Fibroblast of lung (primary cell): ENCODE results near the gene SYTL3. TPM values are rescaled to one million over a fixed set of nuclear protein-coding genes. Genes with fewer than 3 reads are reported as not detected.
A peak's percentile ranks its signal among the peaks of the same experiment; 100 is the strongest.

Experiments used
- DNase-seq, 2 donors: peaks; one replicate each; pipeline versions ENCODE4 v3.0.0 to v3.0.0-alpha.2; 2010; ENCODE audit warnings: low read depth in 2 of 2
- H2AFZ ChIP-seq: 2 replicates; pipeline ENCODE4 v1.5.1; 2012; ENCODE audit warnings: low read length, control low read depth, inconsistent platforms
- H3K27ac ChIP-seq: 2 replicates; pipeline ENCODE4 v1.5.1; 2011; ENCODE audit warnings: low read length, control low read depth; ENCODE audit not compliant: insufficient read depth
- H3K27me3 ChIP-seq: 2 replicates; pipeline ENCODE4 v1.5.1; 2011; ENCODE audit warnings: mild to moderate bottlenecking, low read length; ENCODE audit not compliant: control insufficient read depth, insufficient read depth
- H3K36me3 ChIP-seq: 2 replicates; pipeline ENCODE4 v1.5.1; 2011; ENCODE audit warnings: low read length; ENCODE audit not compliant: control insufficient read depth, insufficient read depth
- H3K4me1 ChIP-seq: 2 replicates; pipeline ENCODE4 v1.5.1; 2011; ENCODE audit warnings: low read length; ENCODE audit not compliant: control insufficient read depth, insufficient read depth; ENCODE audit errors: extremely low read depth
- H3K4me2 ChIP-seq: 2 replicates; pipeline ENCODE4 v1.5.1; 2011; ENCODE audit warnings: low read length, control low read depth; ENCODE audit not compliant: insufficient read depth; ENCODE audit errors: extremely low read depth
- H3K4me3 ChIP-seq, 4 experiments: fragments of 200-600 bp in 1 of 4; sonication (generic) in 1 of 4; replicated peaks in 1 of 4; 2 replicates each; pipeline ENCODE4 v1.5.1; 2011 to 2016; ENCODE audit warnings: low read length in 4 of 4, low read depth in 3 of 4, mild to moderate bottlenecking in 3 of 4, control low read depth in 2 of 4, inconsistent platforms in 1 of 4, mixed read lengths in 1 of 4; ENCODE audit not compliant: insufficient read depth in 1 of 4; ENCODE audit errors: control extremely low read depth in 1 of 4
- H3K79me2 ChIP-seq: 2 replicates; pipeline ENCODE4 v1.5.1; 2012; ENCODE audit warnings: mild to moderate bottlenecking, low read length, inconsistent platforms; ENCODE audit not compliant: control insufficient read depth, insufficient read depth
- H3K9ac ChIP-seq: 2 replicates; pipeline ENCODE4 v1.5.1; 2011; ENCODE audit warnings: mild to moderate bottlenecking, low read length, control low read depth; ENCODE audit not compliant: insufficient read depth
- H3K9me3 ChIP-seq: 2 replicates; pipeline ENCODE4 v1.5.1; 2012; ENCODE audit warnings: low read depth, low read length; ENCODE audit not compliant: control insufficient read depth, insufficient read depth
- H4K20me1 ChIP-seq: 2 replicates; pipeline ENCODE4 v1.5.1; 2011; ENCODE audit warnings: low read length; ENCODE audit not compliant: control insufficient read depth, insufficient read depth; ENCODE audit errors: extremely low read depth
- EZH2 ChIP-seq: IDR thresholded peaks from 2 replicates; pipeline ENCODE4 v1.5.1; 2012; ENCODE audit warnings: low read length, control low read depth, mild to moderate bottlenecking; ENCODE audit errors: missing control alignments
- polyA plus RNA-seq, 2 donors: library from polyadenylated mRNA; depleted of rRNA in 1 of 2; stranded (reverse) in 1 of 2; unstranded in 1 of 2; fragments of >200 nt; gene quantifications; 2 replicates each; pipeline ENCODE4 v1.2.1, GENCODE V29; 2011 to 2012; ENCODE audit warnings: missing spikeins in 1 of 2
- total RNA-seq: library from RNA; depleted of rRNA; stranded (reverse); fragments of >200 nt; gene quantifications from 2 replicates; pipeline ENCODE4 v1.2.1, GENCODE V29; 2014
- TF ChIP-seq, protein P1 (sequence below), 2 donors: IDR thresholded peaks in 1 of 2; conservative IDR thresholded peaks in 1 of 2; 1 replicate in 1 of 2; 2 replicates in 1 of 2; pipeline ENCODE4 v1.5.1; 2011 to 2012; ENCODE audit warnings: low read length in 2 of 2, control low read depth in 1 of 2, inconsistent platforms in 1 of 2, low read depth in 1 of 2, mild to moderate bottlenecking in 1 of 2

Gene SYTL3
- total and polyA plus RNA-seq, 2 donors (not counting 1 experiment from before 2014, with no cell fraction given), result 0.76 to 4.6 TPM

DNA sequence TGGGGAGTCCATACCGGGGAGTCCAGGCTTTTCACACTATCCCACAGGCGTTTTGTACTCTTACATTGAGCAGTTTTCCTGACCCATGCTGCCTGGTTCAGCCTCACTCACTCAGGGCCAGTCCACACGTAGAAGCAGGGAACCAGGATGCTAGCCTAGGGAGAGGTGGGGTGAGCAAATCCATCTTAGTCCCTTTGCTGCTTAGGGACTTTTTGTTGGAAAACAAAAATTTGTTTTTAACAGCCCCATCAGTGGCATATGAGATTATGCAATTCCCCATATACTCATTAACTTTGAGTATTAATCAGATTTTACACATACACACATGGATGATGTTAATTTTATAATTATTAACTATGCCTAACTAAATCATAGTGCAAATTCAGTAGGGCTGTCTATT is 85.2 kb downstream of the SYTL3 start:
- Histone ChIP-seq H3K27ac (no peak overlapping the region), H3K4me3 (no peak overlapping the region), H3K9ac (no peak overlapping the region), H3K79me2 (no peaks in the 10 kb centered on the region), H3K9me3 (no peaks in the 10 kb centered on the region), H3K4me1 (no peaks in the 10 kb centered on the region), H3K27me3 (no peaks in the 10 kb centered on the region), H4K20me1 (no peaks in the 10 kb centered on the region), H2AFZ (no peak overlapping the region), H3K36me3 (no peaks in the 10 kb centered on the region), H3K4me2 (no peak overlapping the region)
- no peak for TF ChIP-seq EZH2
- TF ChIP-seq, protein P1, sequence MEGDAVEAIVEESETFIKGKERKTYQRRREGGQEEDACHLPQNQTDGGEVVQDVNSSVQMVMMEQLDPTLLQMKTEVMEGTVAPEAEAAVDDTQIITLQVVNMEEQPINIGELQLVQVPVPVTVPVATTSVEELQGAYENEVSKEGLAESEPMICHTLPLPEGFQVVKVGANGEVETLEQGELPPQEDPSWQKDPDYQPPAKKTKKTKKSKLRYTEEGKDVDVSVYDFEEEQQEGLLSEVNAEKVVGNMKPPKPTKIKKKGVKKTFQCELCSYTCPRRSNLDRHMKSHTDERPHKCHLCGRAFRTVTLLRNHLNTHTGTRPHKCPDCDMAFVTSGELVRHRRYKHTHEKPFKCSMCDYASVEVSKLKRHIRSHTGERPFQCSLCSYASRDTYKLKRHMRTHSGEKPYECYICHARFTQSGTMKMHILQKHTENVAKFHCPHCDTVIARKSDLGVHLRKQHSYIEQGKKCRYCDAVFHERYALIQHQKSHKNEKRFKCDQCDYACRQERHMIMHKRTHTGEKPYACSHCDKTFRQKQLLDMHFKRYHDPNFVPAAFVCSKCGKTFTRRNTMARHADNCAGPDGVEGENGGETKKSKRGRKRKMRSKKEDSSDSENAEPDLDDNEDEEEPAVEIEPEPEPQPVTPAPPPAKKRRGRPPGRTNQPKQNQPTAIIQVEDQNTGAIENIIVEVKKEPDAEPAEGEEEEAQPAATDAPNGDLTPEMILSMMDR (conservative IDR thresholded peaks at IDR 0.05 in 1 of 2, IDR thresholded peaks at IDR 0.05 in 1 of 2; ENCODE audit: low read depth in 1 of 2, low read length in 2 of 2), result no peak
- DNase-seq, result no peak

DNA sequence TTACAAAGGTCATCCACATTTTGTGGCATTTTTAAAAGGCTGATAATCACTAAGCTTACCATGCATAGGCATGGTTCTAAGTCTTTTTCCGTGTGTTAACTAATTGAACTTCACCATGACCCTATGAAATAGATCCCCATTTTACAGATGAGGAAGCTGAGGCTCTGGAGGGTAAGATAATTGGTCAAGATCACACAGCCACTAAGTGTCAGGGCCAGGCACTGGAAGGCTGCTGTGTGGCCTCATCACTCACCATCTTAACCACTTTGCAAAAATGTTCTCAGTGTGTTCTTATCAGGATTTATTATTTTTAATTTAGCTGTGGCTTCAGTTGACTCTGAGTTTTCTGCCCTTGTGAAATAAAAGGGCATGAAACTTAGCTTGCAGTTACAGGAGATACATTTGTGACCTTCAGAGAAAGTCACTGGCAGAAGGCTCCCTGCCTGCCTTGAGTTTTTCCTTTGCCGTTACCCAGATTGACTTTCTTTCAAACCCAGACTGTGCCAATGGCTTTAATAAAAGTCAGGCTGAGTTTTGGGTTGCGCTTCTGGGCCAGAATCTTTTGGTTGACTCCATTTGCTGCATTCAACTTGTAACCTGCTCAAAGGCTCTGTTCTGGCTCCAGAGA is 87.3 kb downstream of the SYTL3 start:
- no peaks in the 10 kb centered on the region for H3K27me3 ChIP-seq
- peak in 1 of 2 donors; percentile 3 for DNase-seq
- H3K36me3 ChIP-seq, result no peaks in the 10 kb centered on the region
- H3K9ac ChIP-seq, result no peak overlapping the region
- H2AFZ ChIP-seq, result no peak overlapping the region
- H4K20me1 ChIP-seq, result no peaks in the 10 kb centered on the region
- H3K9me3 ChIP-seq, result no peaks in the 10 kb centered on the region
- H3K79me2 ChIP-seq, result no peaks in the 10 kb centered on the region
- no peaks in the 10 kb centered on the region for H3K4me1 ChIP-seq
- no peak overlapping the region for H3K4me3 ChIP-seq
- H3K4me2 ChIP-seq, result no peak overlapping the region
- no peak overlapping the region for H3K27ac ChIP-seq
- no peak for TF ChIP-seq EZH2
- TF ChIP-seq, protein P1 (conservative IDR thresholded peaks at IDR 0.05 in 1 of 2, IDR thresholded peaks at IDR 0.05 in 1 of 2; ENCODE audit: low read depth in 1 of 2, low read length in 2 of 2), result no peak

DNA sequence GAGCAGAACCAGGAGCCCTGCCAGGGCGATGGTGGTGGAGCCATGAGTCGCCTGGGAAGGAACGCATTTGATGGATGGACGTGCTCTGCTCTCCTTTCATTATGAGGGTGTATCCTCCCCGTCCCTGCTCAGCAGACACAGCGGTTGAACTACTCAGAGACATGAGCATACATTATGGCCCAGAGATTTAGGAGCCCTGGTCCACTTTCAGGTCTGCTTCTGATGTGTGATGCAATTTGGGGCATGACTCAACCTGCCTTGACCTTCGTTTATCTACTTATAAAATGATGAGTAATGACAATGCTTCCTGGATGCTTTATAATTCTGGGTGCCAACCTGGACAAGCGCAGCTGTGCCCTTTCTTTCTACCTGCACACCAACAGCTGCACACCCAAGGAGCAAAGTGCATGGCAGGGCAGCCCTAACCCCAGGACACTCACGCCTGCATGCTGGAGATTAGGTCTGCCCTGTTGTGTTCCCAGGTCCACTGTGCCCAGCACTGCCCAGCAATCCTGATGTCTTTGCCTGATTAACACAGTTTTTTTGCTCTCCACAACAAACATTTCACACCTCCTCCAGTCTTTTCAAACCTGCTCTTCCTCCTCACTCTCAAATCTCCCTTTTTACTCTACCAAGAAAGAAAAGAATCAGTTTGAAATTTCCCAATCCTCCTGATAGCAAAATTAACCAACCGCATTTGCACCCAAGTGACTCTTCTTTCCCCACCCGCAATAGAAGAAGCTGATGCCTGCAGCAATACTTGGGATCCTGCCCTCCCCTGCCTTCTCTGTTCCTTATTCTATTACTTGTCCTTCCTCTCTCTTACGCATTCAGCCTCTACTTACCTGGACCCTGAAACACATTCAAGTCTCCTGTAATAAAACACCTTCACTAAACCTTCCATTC is 88.1 kb downstream of the SYTL3 start:
- no peak overlapping the region for H2AFZ ChIP-seq
- no peaks in the 10 kb centered on the region for H3K79me2 ChIP-seq
- no peaks in the 10 kb centered on the region for H4K20me1 ChIP-seq
- TF ChIP-seq EZH2, result no peak
- TF ChIP-seq, protein P1 (conservative IDR thresholded peaks at IDR 0.05 in 1 of 2, IDR thresholded peaks at IDR 0.05 in 1 of 2; ENCODE audit: low read depth in 1 of 2, low read length in 2 of 2), result no peak
- no peaks in the 10 kb centered on the region for H3K36me3 ChIP-seq
- H3K4me3 ChIP-seq, result no peak overlapping the region
- DNase-seq, result peak; percentile 32 to 78
- no peaks in the 10 kb centered on the region for H3K9me3 ChIP-seq
- H3K9ac ChIP-seq, result no peak overlapping the region
- no peak overlapping the region for H3K4me2 ChIP-seq
- no peaks in the 10 kb centered on the region for H3K4me1 ChIP-seq
- H3K27me3 ChIP-seq, result no peaks in the 10 kb centered on the region
- H3K27ac ChIP-seq, result no peak overlapping the region
